Neural progenitor cell (in vitro differentiated cells): ENCODE results near the gene ARHGAP24. TPM values are rescaled to one million over a fixed set of nuclear protein-coding genes. Genes with fewer than 3 reads are reported as not detected.
A peak's percentile ranks its signal among the peaks of the same experiment; 100 is the strongest.

Source experiments
- DNase-seq: peaks from one replicate; pipeline ENCODE4 v3.0.0-alpha.2; 2016; ENCODE audit warnings: low spot score
- H2AFZ ChIP-seq: fragments of 200-600 bp; sonication (generic); replicated peaks from 2 replicates; pipeline ENCODE4 v1.6.1; 2016; ENCODE audit warnings: antibody characterized with exemption
- H3F3A ChIP-seq: fragments of 200-600 bp; sonication (generic); 2 replicates; pipeline ENCODE4 v1.6.1; 2016; ENCODE audit warnings: antibody characterized with exemption, low read depth
- H3K27ac ChIP-seq: fragments of 200-600 bp; sonication (generic); 2 replicates; pipeline ENCODE4 v1.5.1; 2016; ENCODE audit warnings: mild to moderate bottlenecking
- H3K27me3 ChIP-seq: fragments of 200-600 bp; sonication (generic); 2 replicates; pipeline ENCODE4 v1.6.1; 2016; ENCODE audit warnings: mild to moderate bottlenecking, moderate library complexity
- H3K36me3 ChIP-seq: fragments of 200-600 bp; sonication (generic); 2 replicates; pipeline ENCODE4 v1.5.1; 2016
- H3K4me1 ChIP-seq: fragments of 200-600 bp; sonication (generic); 2 replicates; pipeline ENCODE4 v1.6.1; 2016; ENCODE audit warnings: mixed run types
- H3K4me2 ChIP-seq: fragments of 200-600 bp; sonication (generic); 2 replicates; pipeline ENCODE4 v1.6.1; 2016
- H3K4me3 ChIP-seq: fragments of 200-600 bp; sonication (generic); 2 replicates; pipeline ENCODE4 v1.5.1; 2016
- H3K79me2 ChIP-seq: fragments of 200-600 bp; sonication (generic); 2 replicates; pipeline ENCODE4 v1.6.1; 2016; ENCODE audit warnings: low read depth
- H3K9ac ChIP-seq: fragments of 200-600 bp; sonication (generic); 2 replicates; pipeline ENCODE4 v1.6.1; 2016
- H3K9me3 ChIP-seq: fragments of 200-600 bp; sonication (generic); 2 replicates; pipeline ENCODE4 v1.5.1; 2016; ENCODE audit warnings: low read depth
- H4K20me1 ChIP-seq: fragments of 200-600 bp; sonication (generic); 2 replicates; pipeline ENCODE4 v1.6.1; 2016; ENCODE audit warnings: low read depth
- H3K27ac Mint-ChIP-seq: 3 replicates; pipeline ENCODE4 v1.8.0; 2021; ENCODE audit warnings: mixed read lengths
- H3K27me3 Mint-ChIP-seq: 2 replicates; pipeline ENCODE4 v1.8.0; 2022; ENCODE audit warnings: low read depth, mild to moderate bottlenecking, inconsistent platforms, moderate library complexity, mixed read lengths; ENCODE audit not compliant: insufficient read depth
- H3K36me3 Mint-ChIP-seq: 3 replicates; pipeline ENCODE4 v1.8.0; 2021; ENCODE audit warnings: mixed read lengths
- H3K4me1 Mint-ChIP-seq: 3 replicates; pipeline ENCODE4 v1.8.0; 2021; ENCODE audit warnings: mixed read lengths
- H3K4me3 Mint-ChIP-seq: 3 replicates; pipeline ENCODE4 v1.8.0; 2021; ENCODE audit warnings: mild to moderate bottlenecking, moderate library complexity, mixed read lengths
- H3K9me3 Mint-ChIP-seq: 3 replicates; pipeline ENCODE4 v1.8.0; 2020; ENCODE audit warnings: mixed read lengths
- EZH2 ChIP-seq: fragments of 200-600 bp; sonication (generic); IDR thresholded peaks from 2 replicates; pipeline ENCODE4 v1.6.1; 2017; ENCODE audit warnings: antibody characterized with exemption, mild to moderate bottlenecking, moderate library complexity
- EZH2phosphoT487 ChIP-seq: fragments of 200-600 bp; sonication (generic); IDR thresholded peaks from 2 replicates; pipeline ENCODE4 v1.6.1; 2017; ENCODE audit warnings: antibody characterized with exemption
- total RNA-seq: library from RNA; depleted of rRNA; stranded (reverse); fragments of >200 nt; gene quantifications from 2 replicates; pipeline ENCODE4 v1.2.3, GENCODE V29; 2015; ENCODE audit warnings: low replicate concordance
- TF ChIP-seq, protein P1 (sequence below): fragments of 200-600 bp; sonication (generic); IDR thresholded peaks from 2 replicates; pipeline ENCODE4 v1.5.1; 2017; ENCODE audit warnings: antibody characterized with exemption, mild to moderate bottlenecking

Gene ARHGAP24
- total RNA-seq, 1 donor from 2014 or later, result 2.2 TPM

DNA sequence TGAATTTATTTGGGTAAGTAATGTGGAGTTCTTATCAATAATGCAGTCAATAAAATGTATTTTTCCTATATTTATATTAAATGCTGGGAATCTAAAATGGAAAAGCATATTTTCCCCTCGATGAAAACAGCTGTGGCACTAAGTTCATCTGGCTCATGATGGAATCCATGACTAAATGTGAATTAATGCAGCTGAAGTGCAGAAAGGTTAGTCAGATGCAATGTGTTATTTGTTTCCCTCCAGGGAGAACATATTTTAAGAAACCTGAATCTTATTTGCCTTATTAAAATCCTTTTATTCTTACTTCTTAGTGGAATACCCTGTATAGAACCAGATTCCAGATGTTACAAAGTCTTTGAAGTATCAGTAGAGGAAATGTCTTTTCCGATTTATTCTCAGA, 247.9 kb downstream of the ARHGAP24 start:
- no peak overlapping the region for H2AFZ ChIP-seq
- H3K9ac ChIP-seq, result no peak overlapping the region
- no peaks in the 10 kb centered on the region for H3K9me3 Mint-ChIP-seq
- H3K27ac ChIP-seq, result no peak overlapping the region
- no peaks in the 10 kb centered on the region for H3F3A ChIP-seq
- no peak overlapping the region for H3K4me2 ChIP-seq
- no peak for DNase-seq
- no peaks in the 10 kb centered on the region for H3K27me3 Mint-ChIP-seq
- H4K20me1 ChIP-seq, result no peaks in the 10 kb centered on the region
- H3K4me1 Mint-ChIP-seq, result no peaks in the 10 kb centered on the region
- H3K27ac Mint-ChIP-seq, result no peak overlapping the region
- no peaks in the 10 kb centered on the region for H3K36me3 Mint-ChIP-seq
- no peaks in the 10 kb centered on the region for H3K9me3 ChIP-seq
- H3K27me3 ChIP-seq, result no peaks in the 10 kb centered on the region
- H3K79me2 ChIP-seq, result no peaks in the 10 kb centered on the region
- no peaks in the 10 kb centered on the region for H3K4me1 ChIP-seq
- no peaks in the 10 kb centered on the region for H3K36me3 ChIP-seq
- no peak overlapping the region for H3K4me3 Mint-ChIP-seq
- no peak overlapping the region for H3K4me3 ChIP-seq
- TF ChIP-seq, protein P1, sequence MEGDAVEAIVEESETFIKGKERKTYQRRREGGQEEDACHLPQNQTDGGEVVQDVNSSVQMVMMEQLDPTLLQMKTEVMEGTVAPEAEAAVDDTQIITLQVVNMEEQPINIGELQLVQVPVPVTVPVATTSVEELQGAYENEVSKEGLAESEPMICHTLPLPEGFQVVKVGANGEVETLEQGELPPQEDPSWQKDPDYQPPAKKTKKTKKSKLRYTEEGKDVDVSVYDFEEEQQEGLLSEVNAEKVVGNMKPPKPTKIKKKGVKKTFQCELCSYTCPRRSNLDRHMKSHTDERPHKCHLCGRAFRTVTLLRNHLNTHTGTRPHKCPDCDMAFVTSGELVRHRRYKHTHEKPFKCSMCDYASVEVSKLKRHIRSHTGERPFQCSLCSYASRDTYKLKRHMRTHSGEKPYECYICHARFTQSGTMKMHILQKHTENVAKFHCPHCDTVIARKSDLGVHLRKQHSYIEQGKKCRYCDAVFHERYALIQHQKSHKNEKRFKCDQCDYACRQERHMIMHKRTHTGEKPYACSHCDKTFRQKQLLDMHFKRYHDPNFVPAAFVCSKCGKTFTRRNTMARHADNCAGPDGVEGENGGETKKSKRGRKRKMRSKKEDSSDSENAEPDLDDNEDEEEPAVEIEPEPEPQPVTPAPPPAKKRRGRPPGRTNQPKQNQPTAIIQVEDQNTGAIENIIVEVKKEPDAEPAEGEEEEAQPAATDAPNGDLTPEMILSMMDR, result no peak
- no peak for TF ChIP-seq EZH2
- no peak for TF ChIP-seq EZH2phosphoT487

DNA sequence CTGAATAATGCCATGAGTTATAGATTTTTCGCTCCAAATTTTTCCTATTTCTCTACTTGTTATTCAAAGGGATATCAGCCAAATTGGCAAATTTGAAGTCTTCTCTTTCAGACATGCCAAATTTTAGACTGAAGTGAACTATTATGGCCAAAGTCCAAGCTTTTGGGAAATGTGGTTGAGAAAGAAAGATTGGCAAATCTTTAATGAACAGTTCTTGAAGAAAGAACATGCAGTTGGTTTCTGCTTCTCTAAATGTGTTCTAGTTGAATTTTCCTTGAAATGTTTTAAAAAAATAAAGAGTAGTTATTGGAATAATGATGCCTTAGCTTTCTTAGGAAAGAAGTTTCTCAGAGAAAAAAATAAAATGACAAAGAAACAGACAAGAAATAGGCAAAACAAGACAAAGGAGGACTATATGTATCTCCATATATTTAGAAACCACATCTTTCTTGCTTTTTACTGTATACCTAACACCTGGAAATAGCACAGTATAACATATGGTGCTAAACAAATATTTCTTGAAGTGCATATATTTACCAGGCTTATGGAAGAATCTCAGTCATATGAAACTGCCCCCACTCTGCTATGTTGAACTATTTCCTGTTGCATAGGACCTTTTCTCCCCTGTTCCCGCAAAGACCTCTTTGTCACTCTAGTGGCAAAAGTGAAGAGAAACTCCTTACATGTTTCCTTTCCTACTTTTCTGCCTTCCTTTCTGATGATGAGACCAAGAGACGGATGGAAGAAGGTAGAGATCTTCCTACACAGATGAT, 250.0 kb downstream of the ARHGAP24 start:
- no peak overlapping the region for H3K27ac Mint-ChIP-seq
- no peaks in the 10 kb centered on the region for H3K36me3 Mint-ChIP-seq
- Histone ChIP-seq H3K36me3 (no peaks in the 10 kb centered on the region), H3K9me3 (no peaks in the 10 kb centered on the region), H2AFZ (peak overlapping the region; percentile 88), H3K27me3 (no peaks in the 10 kb centered on the region), H3K27ac (no peak overlapping the region), H4K20me1 (no peaks in the 10 kb centered on the region), H3K4me3 (no peak overlapping the region), H3K4me2 (no peak overlapping the region), H3K4me1 (no peaks in the 10 kb centered on the region), H3K79me2 (no peaks in the 10 kb centered on the region), H3K9ac (no peak overlapping the region), H3F3A (no peaks in the 10 kb centered on the region)
- no peak overlapping the region for H3K4me3 Mint-ChIP-seq
- no peaks in the 10 kb centered on the region for H3K4me1 Mint-ChIP-seq
- no peak for DNase-seq
- no peaks in the 10 kb centered on the region for H3K9me3 Mint-ChIP-seq
- TF ChIP-seq EZH2, result no peak
- no peak for TF ChIP-seq EZH2phosphoT487
- TF ChIP-seq, protein P1, result no peak
- H3K27me3 Mint-ChIP-seq, result no peaks in the 10 kb centered on the region

DNA sequence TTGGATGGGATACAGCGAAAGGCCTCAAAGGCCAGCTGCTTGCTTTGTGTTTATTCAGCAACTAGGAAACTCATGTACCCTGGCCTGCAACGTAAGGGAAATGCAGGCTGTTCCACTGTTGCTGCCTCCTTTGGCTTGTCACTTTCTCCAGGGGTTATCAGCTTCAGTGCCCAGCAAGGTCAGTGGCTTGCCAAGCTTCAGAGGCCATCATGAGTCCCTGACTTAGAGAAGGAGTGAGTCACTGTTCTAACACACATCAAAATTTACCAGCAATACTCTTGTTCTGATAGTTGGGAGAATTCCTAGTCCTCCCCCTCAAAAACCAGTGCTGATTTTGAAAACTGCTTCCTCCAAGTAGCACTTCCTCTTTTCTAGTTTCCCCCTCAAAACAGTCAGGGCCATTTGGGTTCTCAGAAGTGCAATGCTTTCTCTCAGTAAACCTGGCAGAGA, 250.8 kb downstream of the ARHGAP24 start:
- Mint-ChIP-seq H3K4me1 (no peaks in the 10 kb centered on the region), H3K36me3 (no peaks in the 10 kb centered on the region), H3K27me3 (no peaks in the 10 kb centered on the region), H3K4me3 (no peak overlapping the region), H3K9me3 (no peaks in the 10 kb centered on the region), H3K27ac (no peak overlapping the region)
- no peak for DNase-seq
- Histone ChIP-seq H3K27ac (no peak overlapping the region), H4K20me1 (no peaks in the 10 kb centered on the region), H3K4me1 (no peaks in the 10 kb centered on the region), H3K36me3 (no peaks in the 10 kb centered on the region), H3K79me2 (no peaks in the 10 kb centered on the region), H3F3A (no peaks in the 10 kb centered on the region), H2AFZ (peak overlapping the region; percentile 88), H3K9ac (no peak overlapping the region), H3K4me2 (no peak overlapping the region), H3K4me3 (no peak overlapping the region), H3K9me3 (no peaks in the 10 kb centered on the region), H3K27me3 (no peaks in the 10 kb centered on the region)
- no peak for TF ChIP-seq EZH2
- no peak for TF ChIP-seq EZH2phosphoT487
- TF ChIP-seq, protein P1, result no peak
